HG03520 (cell line): ENCODE data around the gene TTC4.

Source experiments
- ATAC-seq: cut with Tn5 transposase; IDR thresholded peaks from one replicate; pipeline ENCODE4 v1.9.1; 2021; ENCODE audit warnings: mild to moderate bottlenecking, moderate library complexity; ENCODE audit not compliant: unreplicated experiment

The TTC4 gene

GRCh38 chr1:54703471-54703870, 12.2 kb upstream of the TTC4 start:
- ATAC-seq = no peak

GRCh38 chr1:54705153-54705552, 10.5 kb upstream of the TTC4 start:
- ATAC-seq = no peak

GRCh38 chr1:54706419-54706818, 9.2 kb upstream of the TTC4 start:
- ATAC-seq = no peak

GRCh38 chr1:54708385-54708784, 7.3 kb upstream of the TTC4 start:
- ATAC-seq = no peak

GRCh38 chr1:54709547-54710292, 5.9 kb upstream of the TTC4 start:
- ATAC-seq = no peak

GRCh38 chr1:54710434-54710833, 5.2 kb upstream of the TTC4 start:
- ATAC-seq = no peak

- no peak for ATAC-seq
These were observed 4.8 kb upstream of the TTC4 start for GRCh38 chr1:54710841-54711240.

GRCh38 chr1:54711536-54711935, 4.1 kb upstream of the TTC4 start:
- ATAC-seq = no peak

GRCh38 chr1:54714881-54715492, 674 bp upstream of the TTC4 start:
- no peak for ATAC-seq

GRCh38 chr1:54716299-54717047, 812 bp downstream of the TTC4 start:
- ATAC-seq = no peak

- ATAC-seq = no peak
These were observed 6.1 kb downstream of the TTC4 start for GRCh38 chr1:54721719-54722118.

GRCh38 chr1:54723985-54724384, 8.3 kb downstream of the TTC4 start:
- ATAC-seq = no peak

- ATAC-seq = no peak
These were observed 9.1 kb downstream of the TTC4 start for GRCh38 chr1:54724771-54725170.

GRCh38 chr1:54728027-54728426, 12.4 kb downstream of the TTC4 start:
- ATAC-seq = no peak

- ATAC-seq = no peak
These were observed 21.0 kb downstream of the TTC4 start for GRCh38 chr1:54736685-54737084.

GRCh38 chr1:54738244-54738643, 22.6 kb downstream of the TTC4 start:
- ATAC-seq = no peak

- no peak for ATAC-seq
These were observed 25.9 kb downstream of the TTC4 start for GRCh38 chr1:54741531-54741930.

- ATAC-seq = no peak
These were observed 26.6 kb downstream of the TTC4 start for GRCh38 chr1:54742282-54742681.

- ATAC-seq = no peak
These were observed 28.0 kb downstream of the TTC4 start for GRCh38 chr1:54743416-54744226.

GRCh38 chr1:54744696-54745095, 29.0 kb downstream of the TTC4 start:
- ATAC-seq = no peak

GRCh38 chr1:54745274-54745673, 29.6 kb downstream of the TTC4 start:
- ATAC-seq = no peak
